Measurements from ENCODE around the gene MAST4.
"Not testable (repeated sequence)": the region's sequence is repeated elsewhere in the genome, so short reads cannot be mapped to it uniquely, and the experiment has no call there.

Gene MAST4

DNA sequence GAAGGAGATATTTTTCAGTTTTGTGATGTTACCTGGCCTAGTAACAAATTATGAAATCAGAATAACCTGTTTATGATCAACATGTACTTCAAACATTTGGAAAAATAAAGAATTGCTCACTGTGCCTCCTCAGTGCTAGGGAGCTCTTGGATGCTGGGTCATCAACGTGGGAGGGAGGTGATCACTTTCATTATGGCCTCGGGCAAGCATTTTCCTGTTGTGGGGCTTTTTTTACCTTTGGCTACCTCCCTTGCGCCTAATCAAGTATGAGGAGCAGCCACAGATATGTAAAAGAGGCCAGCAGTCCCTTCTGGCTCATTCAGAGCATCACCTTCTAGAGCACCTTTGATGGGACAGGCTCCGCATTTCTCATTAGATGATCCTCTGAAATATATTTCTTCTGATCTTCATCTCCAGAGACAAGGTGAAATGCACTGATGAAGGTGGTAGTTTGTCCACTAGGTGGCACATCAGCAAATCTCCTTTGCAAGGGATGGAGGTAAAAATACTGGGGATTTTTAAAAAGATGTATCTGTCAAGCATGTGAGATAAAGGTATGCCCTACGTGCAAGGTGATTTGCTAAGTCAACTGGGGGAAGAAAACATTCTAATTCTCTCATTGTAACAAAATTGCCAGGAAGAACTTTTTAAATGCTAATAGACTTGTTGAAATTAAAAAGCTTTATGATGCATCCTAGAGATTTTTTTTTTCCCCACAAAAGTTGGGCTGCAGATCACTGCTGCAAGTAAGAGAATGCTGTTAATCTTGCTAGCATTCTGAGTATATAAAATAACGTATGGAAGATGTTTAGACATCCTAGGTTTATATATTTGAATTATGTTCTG, 218.2 kb downstream of the MAST4 start:
- no peak for DNase-seq

DNA sequence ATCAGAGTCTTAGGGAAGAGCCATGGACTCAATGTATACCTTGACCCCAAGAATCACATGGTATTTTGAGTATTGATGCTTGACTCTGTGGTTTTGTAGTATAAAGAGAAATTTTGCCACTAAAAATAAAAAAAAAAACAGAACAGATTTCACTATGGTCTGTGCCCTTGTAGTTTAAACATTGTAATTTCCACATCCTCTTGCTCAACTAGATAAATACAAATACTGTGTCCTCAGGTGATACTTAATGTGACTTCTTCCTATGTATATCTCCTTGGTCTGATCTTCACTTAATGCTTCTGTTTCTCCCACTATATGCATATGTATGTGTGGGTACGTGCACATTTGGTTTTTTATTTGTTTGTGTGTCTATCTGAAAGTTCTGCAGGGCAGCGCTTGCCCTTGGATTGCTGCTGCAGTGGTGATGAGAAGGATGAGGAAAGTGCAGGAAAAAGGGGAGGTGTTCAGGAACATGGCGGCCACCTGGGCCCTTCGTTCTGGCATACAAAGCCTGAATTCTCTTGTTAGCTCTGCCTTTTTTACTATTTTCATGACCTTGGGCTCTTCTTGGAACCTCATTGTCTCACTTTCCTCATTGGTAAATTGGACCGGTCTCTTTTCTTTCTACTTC, 222.2 kb downstream of the MAST4 start:
- no peak for DNase-seq

DNA sequence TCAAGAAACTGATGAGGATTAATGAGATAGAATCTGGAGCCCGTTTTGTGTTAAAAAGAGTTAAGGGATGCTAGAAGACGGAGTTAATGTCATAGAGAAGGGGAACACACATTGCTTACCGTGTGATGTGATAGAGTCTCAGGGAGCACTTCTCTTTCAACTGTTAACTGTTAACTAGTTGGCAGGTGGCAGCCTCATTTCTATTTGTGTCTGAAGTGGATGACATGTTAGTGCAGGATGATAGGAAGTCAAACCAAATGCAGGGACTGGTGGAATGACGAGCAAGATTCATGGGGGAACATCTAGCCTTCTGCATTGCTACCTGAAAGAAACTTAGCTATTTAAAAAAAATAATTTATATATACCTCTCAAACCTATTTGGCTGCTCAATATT, 222.7 kb downstream of the MAST4 start:
- no peak for DNase-seq

DNA sequence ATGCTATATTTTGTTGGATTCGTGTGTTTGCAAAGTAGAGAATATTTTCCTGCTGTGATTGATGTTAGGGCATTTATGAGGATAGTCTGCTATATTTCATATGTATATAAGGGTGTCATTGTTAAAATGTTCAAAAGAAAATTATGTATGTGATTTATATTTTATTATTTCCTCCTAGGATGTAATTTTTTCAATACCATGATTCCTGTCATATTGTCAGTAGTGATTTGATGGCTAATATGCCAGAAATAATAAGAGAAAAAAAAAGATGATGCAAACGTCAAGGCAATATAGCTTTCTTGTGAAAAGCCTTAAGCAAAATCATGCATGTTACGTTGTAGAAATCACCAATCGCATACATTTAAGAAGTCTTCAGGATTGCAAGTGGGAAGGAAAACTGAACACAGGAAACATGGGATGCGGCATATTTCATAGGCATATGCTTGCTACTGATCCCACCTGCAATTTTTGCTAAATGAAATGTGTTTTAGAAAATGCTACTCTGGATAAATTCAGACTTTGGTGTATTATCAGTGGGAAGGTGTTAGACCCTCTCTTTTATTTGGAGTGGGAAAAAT, 224.5 kb downstream of the MAST4 start:
- no peak for DNase-seq

DNA sequence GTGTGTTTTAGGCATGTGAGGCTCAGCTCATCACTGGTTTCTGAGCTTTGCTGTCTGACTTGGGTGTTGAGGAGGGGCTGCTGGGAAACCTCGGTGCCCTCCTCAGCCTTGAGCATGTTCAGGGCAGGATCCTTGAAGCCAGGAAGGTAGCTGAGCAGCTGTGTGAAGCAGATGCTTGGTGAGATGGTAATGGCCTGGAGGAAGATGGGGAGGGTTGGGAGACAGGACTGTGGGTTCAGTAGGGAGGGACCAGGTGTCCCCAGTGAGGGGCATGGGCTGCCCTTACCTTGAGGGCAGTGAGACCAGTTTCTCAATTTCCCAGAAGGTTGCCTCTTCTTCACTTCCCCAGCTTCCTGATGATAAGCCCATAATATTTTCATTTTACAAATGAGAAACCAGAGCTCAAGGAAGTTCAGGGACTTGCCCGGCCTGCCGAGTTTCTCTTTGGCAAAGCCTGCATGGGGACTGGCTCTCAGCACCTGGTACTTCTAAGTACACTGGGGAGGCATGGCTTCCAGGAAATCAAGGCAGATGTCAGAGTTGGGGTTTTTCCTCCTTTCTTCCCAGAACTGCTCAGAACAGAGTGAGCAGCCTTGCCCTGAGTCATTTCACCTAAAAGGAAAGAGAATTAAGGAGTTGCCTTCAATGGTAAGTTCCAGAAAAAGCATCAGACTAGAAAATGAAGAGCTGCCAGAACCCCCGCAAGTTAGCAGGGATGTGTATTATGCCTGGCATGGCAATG, 225.7 kb downstream of the MAST4 start:
- no peak for DNase-seq

DNA sequence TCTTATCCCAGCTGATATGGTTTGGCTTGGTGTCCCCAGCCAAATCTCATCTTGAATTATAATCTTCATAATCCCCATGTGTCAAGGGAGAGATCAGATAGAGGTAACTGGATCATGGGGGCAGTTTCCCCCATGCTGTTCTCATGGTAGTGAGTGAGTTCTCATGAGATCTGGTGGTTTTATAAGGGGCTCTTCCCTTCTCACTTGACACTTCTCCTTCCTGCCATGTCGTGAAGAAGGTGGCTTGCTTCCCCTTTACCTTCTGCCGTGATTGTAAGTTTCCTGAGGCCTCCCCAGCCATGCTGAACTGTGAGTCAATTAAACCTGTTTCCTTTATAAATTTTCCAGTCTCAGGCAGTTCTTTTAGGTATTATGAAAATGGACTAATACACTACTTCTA, 226.7 kb downstream of the MAST4 start:
- DNase-seq, result not testable (repeated sequence)

DNA sequence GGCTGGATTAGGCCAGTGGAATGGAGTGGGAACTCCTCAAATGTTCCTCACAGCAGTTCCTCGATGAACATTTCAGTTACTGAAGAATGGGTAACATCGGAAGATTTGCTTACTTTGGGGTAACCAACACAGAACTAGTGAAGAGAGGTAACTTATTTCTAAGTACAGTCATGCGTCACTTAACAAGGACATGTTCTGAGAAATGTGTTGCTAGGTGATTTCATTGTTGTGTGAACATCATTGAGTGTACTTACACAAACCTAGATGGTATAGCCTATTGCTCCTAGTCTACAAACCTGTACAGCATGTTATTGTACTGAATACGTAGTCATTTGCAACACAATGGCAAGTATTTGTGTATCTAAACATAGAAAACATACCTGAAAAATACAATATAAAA, 228.3 kb downstream of the MAST4 start:
- no peak for DNase-seq

DNA sequence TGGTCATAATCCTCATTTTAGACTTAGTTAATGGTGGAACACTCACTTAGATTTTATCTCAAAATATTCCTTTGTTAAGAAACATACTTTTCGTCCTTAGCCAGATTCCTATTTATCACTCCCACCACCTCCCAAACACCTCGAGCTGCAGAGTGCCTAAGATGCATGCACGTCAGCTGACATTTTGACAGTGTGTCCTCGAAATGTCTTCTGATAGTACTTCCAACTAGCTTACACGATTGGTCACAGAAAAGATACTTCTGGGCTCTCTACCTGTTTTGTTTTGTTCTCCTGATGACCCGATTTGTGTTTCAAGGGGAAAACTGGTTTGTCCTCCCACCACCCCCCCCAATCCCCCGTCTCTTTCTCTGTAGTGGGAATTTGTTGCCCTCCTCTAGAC, 230.1 kb downstream of the MAST4 start:
- DNase-seq, result no peak

DNA sequence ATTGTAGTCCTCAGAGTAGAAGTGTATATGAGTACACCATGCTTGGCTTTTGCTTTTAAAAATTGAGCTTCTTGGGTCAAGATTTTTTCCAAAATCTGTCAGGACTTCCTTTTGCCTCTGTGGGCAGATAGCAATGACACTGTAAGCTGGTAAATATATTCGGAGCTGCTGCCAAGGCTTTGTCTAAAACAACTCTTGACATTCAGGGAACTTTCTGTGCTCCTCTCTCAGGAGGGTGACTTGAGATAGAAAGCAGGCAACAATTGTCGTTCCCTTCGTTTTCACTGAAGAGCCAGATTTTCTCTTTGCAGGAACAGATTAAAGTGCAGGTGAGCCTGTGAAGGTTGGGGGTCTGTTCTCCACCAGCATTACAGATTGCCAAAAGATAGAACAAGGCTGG, 230.5 kb downstream of the MAST4 start:
- no peak for DNase-seq

DNA sequence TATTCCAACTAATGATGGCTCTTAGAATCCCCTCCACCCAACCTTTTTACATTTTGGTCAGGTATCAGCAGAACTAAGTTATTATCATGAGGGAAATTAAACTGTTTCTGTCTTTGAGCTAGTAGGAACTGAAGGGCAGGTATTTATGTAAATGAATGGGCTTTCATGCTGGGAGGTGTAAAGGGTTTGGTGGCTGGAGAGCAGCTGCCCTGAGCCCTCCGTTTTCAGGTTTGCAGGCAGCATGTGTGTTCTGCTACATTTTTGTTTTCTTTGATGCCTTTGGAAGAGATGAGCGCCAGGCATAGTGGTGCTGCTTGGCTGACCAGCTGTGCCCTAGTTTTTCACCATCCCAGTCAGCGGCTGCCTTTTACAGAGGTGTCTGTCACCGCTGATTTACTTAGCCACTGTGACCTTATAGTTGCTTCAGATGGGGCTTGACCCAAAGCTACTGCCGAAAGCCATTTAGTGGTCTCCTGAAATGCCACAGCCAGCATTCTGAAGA, 231.9 kb downstream of the MAST4 start:
- no peak for DNase-seq

DNA sequence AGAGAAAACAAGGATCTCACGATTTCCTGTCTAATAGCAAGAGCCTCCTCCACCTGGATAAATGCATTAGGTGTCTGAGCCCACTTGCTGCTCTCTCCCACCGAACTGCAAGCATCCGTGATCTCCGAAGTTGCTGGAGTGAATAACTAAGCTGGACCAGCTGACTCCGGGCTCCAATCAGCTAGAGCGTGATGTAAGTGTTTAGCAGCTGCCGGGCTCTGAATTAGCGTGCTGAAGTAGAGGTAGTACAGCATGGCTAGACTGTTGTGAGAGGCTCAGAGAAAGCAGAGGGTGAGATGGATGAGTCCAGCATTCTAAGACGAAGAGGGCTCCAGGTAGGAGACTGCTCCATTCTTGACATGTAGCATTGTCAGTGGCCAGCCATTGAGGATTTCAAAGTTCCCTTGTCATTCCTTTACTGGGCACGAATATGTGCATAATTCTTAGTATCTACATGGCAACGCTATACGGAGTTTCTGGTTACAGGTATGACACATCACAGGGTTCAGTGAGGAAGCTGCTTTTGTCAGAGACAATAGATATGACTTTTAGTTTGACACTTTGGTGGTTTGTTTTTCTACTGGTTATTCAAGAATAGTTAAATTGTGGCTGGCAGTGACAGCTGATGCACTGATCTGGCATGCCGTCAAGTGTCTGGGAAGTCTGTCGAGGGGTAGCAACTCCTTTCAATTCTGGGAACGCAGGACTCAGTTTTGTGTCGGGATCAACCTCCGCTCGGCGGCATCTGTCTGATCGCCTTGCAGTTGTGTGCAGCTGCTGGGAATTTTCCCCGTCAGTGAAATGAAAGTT, 232.6 kb downstream of the MAST4 start:
- peak; percentile 16 for DNase-seq

DNA sequence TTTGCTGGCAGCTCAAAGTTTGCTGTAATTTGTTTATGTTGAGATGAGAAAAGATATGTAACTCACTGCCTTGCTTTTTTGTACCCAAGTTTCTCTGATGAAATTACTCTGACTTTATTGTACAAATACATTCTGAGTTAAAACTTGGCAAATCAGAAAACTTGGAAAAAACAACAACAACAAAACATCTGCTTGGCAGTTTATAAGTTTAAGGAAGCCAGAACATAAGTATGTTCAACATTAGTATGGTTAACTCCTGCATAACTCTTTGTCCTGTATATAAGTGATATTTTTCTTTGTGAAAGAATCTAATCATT, 233.1 kb downstream of the MAST4 start:
- no peak for DNase-seq

DNA sequence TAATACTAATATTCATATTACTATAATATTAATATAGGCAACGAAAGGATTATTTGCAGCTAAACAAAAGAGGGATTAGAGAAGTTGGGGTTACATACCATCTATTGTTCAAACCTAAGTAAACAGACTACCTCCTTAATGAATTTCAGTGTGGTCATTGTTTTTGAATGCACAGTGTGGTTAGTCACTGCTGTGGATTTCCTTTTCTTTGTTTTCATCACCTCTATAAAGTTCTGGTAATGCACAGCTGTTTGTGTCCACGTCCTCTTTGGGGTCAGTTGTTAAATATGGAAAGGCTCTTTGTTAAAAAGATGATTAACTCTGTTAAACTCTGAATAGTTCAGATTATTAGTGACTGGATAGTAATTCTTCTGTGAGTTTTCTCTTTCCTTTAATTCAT, 233.6 kb downstream of the MAST4 start:
- no peak for DNase-seq

DNA sequence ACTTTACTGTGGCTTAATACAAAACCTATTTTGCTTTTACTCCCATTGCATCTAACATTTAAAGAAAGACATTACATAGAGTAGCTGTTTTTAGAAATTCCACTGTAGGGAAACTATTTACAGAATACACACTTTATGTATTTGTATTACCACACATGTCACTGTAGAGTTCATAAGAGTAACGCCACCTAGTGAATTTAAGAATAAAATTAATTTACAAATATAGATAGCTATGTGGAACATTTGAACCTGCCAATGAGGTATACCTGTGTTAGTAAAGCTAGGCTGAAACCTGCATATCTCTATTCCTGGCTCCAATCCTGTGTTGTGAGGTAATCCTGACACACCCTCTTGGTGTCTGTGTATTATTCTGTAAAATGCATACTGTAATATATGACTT, 234.4 kb downstream of the MAST4 start:
- DNase-seq, result no peak

DNA sequence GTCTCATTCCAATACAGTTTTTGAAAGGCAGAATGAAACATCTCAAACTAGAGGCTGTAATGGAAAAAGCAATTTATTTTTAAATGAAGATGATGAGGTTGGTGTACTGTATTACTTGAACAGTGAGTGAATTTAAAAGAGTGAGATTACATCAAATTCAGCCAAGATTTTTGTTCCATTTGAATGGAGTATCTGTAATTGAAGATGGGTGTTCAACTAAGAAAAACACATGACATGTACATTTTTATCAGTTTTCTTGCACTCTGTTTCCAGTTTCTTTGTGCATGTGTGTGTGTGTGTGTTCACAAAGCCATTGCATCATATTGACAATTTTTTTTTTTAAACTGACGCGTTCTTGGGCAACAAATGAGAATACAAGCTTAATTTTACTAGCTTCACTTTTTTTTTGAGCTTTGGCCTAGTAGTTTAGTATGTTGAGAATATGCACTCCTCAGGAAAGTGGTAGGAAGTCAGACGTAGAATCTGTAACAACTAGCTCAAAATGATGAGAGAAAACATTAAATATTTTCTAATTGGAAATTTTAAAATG, 243.5 kb downstream of the MAST4 start:
- DNase-seq, result no peak

DNA sequence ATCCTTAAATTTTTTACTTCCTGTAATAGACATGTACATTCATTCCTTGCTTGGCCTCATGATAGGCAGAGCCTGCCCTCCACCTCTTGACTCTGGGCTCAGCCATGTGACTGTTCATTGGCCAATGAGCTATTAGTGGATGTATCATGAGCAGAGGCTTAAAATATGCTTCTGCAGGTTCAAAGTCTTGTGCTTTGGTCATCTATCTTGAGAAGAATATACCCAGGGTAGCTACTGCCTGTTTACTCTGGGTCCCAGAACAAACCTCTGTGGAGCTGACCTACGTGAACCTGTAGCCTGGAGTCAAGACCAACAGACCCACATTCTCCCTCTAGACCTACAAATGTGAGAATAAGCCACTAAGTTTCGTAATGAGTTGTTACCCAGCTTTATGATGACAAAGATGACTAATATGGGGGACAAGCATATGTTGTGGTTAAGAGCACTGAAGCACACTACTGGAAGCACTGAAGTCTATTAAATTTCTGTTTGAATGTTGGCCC, 244.4 kb downstream of the MAST4 start:
- no peak for DNase-seq

DNA sequence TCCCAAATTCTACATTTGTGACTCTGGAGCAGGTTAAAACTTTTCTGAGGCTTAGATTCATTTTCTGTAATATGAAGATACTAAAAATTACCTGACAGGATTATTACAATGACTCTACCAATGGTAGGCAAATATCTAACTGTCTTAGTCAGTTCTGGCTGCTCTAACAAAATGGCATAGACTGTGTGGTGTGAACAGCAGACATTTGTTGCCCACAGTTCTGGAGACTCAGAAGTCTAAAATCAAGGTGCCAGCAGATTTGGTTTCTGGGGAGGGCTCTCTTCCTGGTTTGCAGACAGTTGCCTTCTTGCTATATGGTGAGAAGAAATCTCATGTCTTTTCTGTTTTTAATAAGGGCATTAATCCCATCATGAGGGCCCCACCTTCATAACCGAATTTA, 245.1 kb downstream of the MAST4 start:
- DNase-seq, result no peak

DNA sequence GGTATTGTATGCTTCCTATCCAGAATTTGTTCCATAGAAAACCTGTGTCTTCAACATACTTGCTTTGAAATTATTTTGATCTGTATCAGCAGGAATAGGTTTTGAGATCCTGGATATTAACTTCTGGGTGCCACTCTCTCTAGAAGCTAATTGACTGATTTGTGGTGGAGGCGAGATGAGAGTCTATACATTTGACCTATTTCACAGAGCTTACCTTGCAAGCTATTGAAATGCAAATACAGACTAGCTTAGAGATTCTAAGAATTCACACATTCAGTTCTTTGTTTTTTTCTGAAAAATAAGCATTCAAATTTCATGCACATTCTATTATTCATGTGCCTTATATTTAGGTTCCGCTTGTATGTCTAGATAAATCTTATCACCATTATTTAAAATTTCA, 246.3 kb downstream of the MAST4 start:
- no peak for DNase-seq

DNA sequence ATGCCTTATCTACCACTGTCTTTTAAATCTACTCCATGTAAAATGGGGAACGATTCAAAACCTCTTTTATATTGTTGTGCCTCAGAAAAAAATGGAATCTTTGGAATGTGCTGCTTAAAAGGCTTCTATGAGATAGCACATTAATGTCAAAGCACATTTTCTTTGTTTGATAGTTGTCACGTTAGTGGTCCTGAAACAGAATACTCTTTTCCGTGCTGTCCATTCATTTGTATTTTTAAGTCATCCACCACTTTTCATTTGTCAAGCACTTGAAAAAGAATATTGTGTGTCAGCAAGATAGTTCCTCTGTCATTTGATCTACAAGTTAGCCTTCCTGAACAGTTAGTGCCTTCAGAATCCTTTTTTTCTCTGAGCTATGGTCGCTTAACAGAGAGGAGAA, 246.9 kb downstream of the MAST4 start:
- no peak for DNase-seq

DNA sequence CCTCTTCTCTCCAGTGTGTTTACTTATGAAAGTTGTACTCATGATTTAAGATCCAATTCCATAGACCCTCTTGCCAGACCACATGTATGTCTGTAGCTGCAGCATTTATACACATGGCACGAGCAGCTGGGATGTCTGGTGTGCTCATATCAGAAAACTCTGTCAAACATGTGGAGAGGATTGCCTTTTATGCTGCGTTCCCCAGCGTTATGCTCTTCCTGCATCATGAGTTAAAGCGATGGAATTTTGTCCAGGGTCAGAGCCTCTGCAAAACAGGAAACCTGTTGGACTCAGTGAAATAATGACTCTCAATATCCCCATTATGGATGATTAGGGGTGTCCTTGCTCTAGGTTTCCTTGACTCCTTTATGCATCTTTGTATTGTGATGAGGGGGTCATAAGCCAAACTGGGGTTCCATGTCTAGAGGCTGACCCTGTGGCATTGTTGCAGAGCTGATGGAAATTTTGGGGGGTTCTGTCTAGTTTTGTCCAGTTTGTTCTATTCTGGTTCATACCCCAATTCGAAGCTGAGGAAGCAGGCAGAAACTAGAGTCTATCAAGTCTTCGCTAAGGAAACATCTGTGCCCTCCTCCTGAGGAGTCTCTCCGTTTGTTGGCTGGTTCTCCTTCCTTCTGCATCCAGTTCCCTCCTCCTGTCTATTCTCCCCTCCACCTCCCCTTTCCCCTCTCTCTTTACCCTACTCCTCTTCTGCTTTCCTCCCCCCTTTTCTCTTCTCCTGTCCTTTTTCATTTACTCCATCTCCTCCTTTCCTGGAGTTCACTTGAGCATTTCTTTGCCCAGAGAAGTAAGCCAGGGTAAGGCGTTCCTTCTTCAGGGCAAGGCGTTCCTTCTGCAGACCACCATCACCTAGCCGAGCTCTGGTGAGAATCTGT, 252.8 kb downstream of the MAST4 start:
- no peak for DNase-seq

DNA sequence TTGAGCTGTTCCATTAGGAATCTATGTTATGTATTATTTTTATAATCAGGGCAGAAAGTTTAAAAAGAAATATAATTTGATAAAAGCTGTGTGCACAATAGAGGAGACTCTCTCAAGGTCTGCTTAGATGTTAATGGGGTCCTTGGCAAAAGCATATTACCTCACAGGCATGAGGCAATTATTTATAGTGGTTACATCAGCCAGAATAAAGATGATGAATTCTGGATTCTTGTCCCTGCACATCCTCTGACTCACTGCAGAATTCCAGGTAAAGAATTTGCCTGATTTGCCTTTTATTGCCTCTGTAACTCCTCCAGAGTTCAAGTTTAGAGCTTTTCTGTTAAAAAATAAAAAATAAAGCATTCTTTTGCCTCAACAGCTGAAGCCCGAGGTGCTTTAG, 253.6 kb downstream of the MAST4 start:
- DNase-seq, result no peak
